Measurements from ENCODE around the gene PAM16. TPM values are rescaled to one million over a fixed set of nuclear protein-coding genes. Genes with fewer than 3 reads are reported as not detected.

PAM16 gene
- total RNA-seq, 2 donors from 2014 or later, result 57.7 to 66.2 TPM

GRCh38 chr16:4318451-4318910, 32.6 kb downstream of the PAM16 start:
- H3K9me3 Mint-ChIP-seq, result no peaks in the 10 kb centered on the region
- H3K27me3 Mint-ChIP-seq (ENCODE audit: insufficient read depth), result peaks cover 17% of the 10 kb centered on the region
- TF ChIP-seq CTCF (conservative IDR thresholded peaks at IDR 0.05), result no peak
- H3K36me3 ChIP-seq (ENCODE audit: control insufficient read depth, insufficient read depth, low read length), result no peaks in the 10 kb centered on the region
- H3K9ac ChIP-seq (ENCODE audit: extremely low read depth, low read length, poor library complexity, severe bottlenecking), result no peak overlapping the region
- H3K27ac Mint-ChIP-seq, result no peak overlapping the region
- H3K9me3 ChIP-seq (ENCODE audit: control insufficient read depth, low read length), result no peaks in the 10 kb centered on the region
- no peaks in the 10 kb centered on the region for H3K36me3 Mint-ChIP-seq (ENCODE audit: low read depth)
- 60 to 81% methylated on average over 1 to 13 of the region's 13 CpGs for WGBS, 2 experiments (ENCODE audit: insufficient coverage in 1 of 2, insufficient read length in 1 of 2)
- no peak for DNase-seq
- peaks cover 17% of the 10 kb centered on the region for H3K4me1 ChIP-seq (ENCODE audit: control insufficient read depth, insufficient read depth, low read length)
- H3K27me3 ChIP-seq (ENCODE audit: control insufficient read depth, insufficient read depth, low read length, poor library complexity, severe bottlenecking), result peaks cover 16% of the 10 kb centered on the region
- no peak overlapping the region for H3K4me3 ChIP-seq (ENCODE audit: low read length)
- H3K4me3 Mint-ChIP-seq, result no peak overlapping the region
- H3K4me1 Mint-ChIP-seq, result peaks cover 8% of the 10 kb centered on the region
- H3K27ac ChIP-seq (ENCODE audit: low read depth, low read length), result peak overlapping the region; percentile 42

- Mint-ChIP-seq H3K36me3 (ENCODE audit: low read depth) (no peaks in the 10 kb centered on the region), H3K4me1 (peaks cover 8% of the 10 kb centered on the region), H3K9me3 (no peaks in the 10 kb centered on the region), H3K27ac (no peak overlapping the region), H3K4me3 (peak overlapping the region; percentile 57), H3K27me3 (ENCODE audit: insufficient read depth) (peaks cover 20% of the 10 kb centered on the region)
- peaks cover 17% of the 10 kb centered on the region for H3K4me1 ChIP-seq (ENCODE audit: control insufficient read depth, insufficient read depth, low read length)
- 66 to 85% methylated on average over 8 to 12 of the region's 12 CpGs for WGBS, 2 experiments (ENCODE audit: insufficient coverage in 1 of 2, insufficient read length in 1 of 2)
- no peak overlapping the region for H3K4me3 ChIP-seq (ENCODE audit: low read length)
- no peak overlapping the region for H3K9ac ChIP-seq (ENCODE audit: extremely low read depth, low read length, poor library complexity, severe bottlenecking)
- DNase-seq, result peak; percentile 51
- TF ChIP-seq CTCF (conservative IDR thresholded peaks at IDR 0.05), result no peak
- H3K27me3 ChIP-seq (ENCODE audit: control insufficient read depth, insufficient read depth, low read length, poor library complexity, severe bottlenecking), result peaks cover 21% of the 10 kb centered on the region
- H3K27ac ChIP-seq (ENCODE audit: low read depth, low read length), result peak overlapping the region; percentile 42
- H3K36me3 ChIP-seq (ENCODE audit: control insufficient read depth, insufficient read depth, low read length), result no peaks in the 10 kb centered on the region
- H3K9me3 ChIP-seq (ENCODE audit: control insufficient read depth, low read length), result no peaks in the 10 kb centered on the region
Observed at GRCh38 chr16:4317532-4318450, 33.3 kb downstream of the PAM16 start.

- H3K4me3 Mint-ChIP-seq, result peak overlapping the region; percentile 57
- Histone ChIP-seq H3K27me3 (ENCODE audit: control insufficient read depth, insufficient read depth, low read length, poor library complexity, severe bottlenecking) (peaks cover 21% of the 10 kb centered on the region), H3K4me3 (ENCODE audit: low read length) (peak overlapping the region; percentile 80), H3K9ac (ENCODE audit: extremely low read depth, low read length, poor library complexity, severe bottlenecking) (peak overlapping the region; percentile 25), H3K4me1 (ENCODE audit: control insufficient read depth, insufficient read depth, low read length) (peaks cover 17% of the 10 kb centered on the region), H3K27ac (ENCODE audit: low read depth, low read length) (no peak overlapping the region), H3K36me3 (ENCODE audit: control insufficient read depth, insufficient read depth, low read length) (no peaks in the 10 kb centered on the region), H3K9me3 (ENCODE audit: control insufficient read depth, low read length) (no peaks in the 10 kb centered on the region)
- WGBS, 2 experiments (ENCODE audit: insufficient coverage in 1 of 2, insufficient read length in 1 of 2), result 51 to 52% methylated on average over 6 to 20 of the region's 20 CpGs
- no peak for TF ChIP-seq CTCF (conservative IDR thresholded peaks at IDR 0.05)
- DNase-seq, result no peak
- peaks cover 8% of the 10 kb centered on the region for H3K4me1 Mint-ChIP-seq
- no peaks in the 10 kb centered on the region for H3K36me3 Mint-ChIP-seq (ENCODE audit: low read depth)
- no peak overlapping the region for H3K27ac Mint-ChIP-seq
- H3K9me3 Mint-ChIP-seq, result no peaks in the 10 kb centered on the region
- H3K27me3 Mint-ChIP-seq (ENCODE audit: insufficient read depth), result peaks cover 23% of the 10 kb centered on the region
Observed at GRCh38 chr16:4316864-4317531, 34.1 kb downstream of the PAM16 start.

All from endodermal cell (in vitro differentiated cells).